HG02870 (cell line): ENCODE data around the gene CLEC4E.
"Not testable (repeated sequence)": the region's sequence is repeated elsewhere in the genome, so short reads cannot be mapped to it uniquely, and the experiment has no call there.

Experiments
- ATAC-seq: cut with Tn5 transposase; IDR thresholded peaks from one replicate; pipeline ENCODE4 v1.9.1; 2021; ENCODE audit warnings: mild to moderate bottlenecking, moderate library complexity; ENCODE audit not compliant: unreplicated experiment

Gene CLEC4E

GRCh38 chr12:8544295-8544694 lies 3.6 kb upstream of the CLEC4E start:
- no peak for ATAC-seq

GRCh38 chr12:8541562-8541961 lies 857 bp upstream of the CLEC4E start:
- no peak for ATAC-seq

- ATAC-seq, result not testable (repeated sequence)
Observed at GRCh38 chr12:8537820-8538219, 2.9 kb downstream of the CLEC4E start.

GRCh38 chr12:8532045-8532444 lies 8.7 kb downstream of the CLEC4E start:
- ATAC-seq, result no peak

GRCh38 chr12:8527250-8528130 lies 13.2 kb downstream of the CLEC4E start:
- ATAC-seq, result no peak

GRCh38 chr12:8519171-8519570 lies 21.5 kb downstream of the CLEC4E start:
- ATAC-seq, result no peak

- ATAC-seq, result no peak
Observed at GRCh38 chr12:8517971-8518370, 22.7 kb downstream of the CLEC4E start.

- ATAC-seq, result no peak
Observed at GRCh38 chr12:8513256-8513655, 27.4 kb downstream of the CLEC4E start, which contains the start of gene CLEC4D. CLEC4D (plus strand) TSS chr12:8513503; CDS start chr12:8513733, 230 bp downstream.

GRCh38 chr12:8508910-8509841 lies 31.5 kb downstream of the CLEC4E start:
- no peak for ATAC-seq

GRCh38 chr12:8508223-8508622 lies 32.5 kb downstream of the CLEC4E start:
- ATAC-seq, result no peak

- no peak for ATAC-seq
Observed at GRCh38 chr12:8507596-8507995, 33.1 kb downstream of the CLEC4E start.

- no peak for ATAC-seq
Observed at GRCh38 chr12:8504351-8504750, 36.4 kb downstream of the CLEC4E start.

- no peak for ATAC-seq
Observed at GRCh38 chr12:8501720-8502119, 39.0 kb downstream of the CLEC4E start.

GRCh38 chr12:8499616-8500015 lies 41.1 kb downstream of the CLEC4E start:
- ATAC-seq, result no peak

- ATAC-seq, result not testable (repeated sequence)
Observed at GRCh38 chr12:8496074-8496473, 44.6 kb downstream of the CLEC4E start.

GRCh38 chr12:8495671-8496070 lies 45.0 kb downstream of the CLEC4E start:
- not testable (repeated sequence) for ATAC-seq

GRCh38 chr12:8493084-8493483 lies 47.6 kb downstream of the CLEC4E start:
- ATAC-seq, result peak; percentile 98

GRCh38 chr12:8491646-8492530 lies 48.8 kb downstream of the CLEC4E start:
- no peak for ATAC-seq
